ENCODE data around the gene ATP1A1. TPM values are rescaled to one million over a fixed set of nuclear protein-coding genes. Genes with fewer than 3 reads are reported as not detected.

ATP1A1 gene
- total RNA-seq, 2 experiments from 2014 or later, result 251 to 262 TPM

GRCh38 chr1:116429821-116430374 is 56.9 kb downstream of the ATP1A1 start:
- ATAC-seq (ENCODE audit: poor library complexity), result no peak
- no peak overlapping the region for H3K4me3 ChIP-seq (ENCODE audit: low read length)
- intact Hi-C loops (cut with DNase I, micrococcal nuclease), result no loop called here
- no peaks in the 10 kb centered on the region for H3K27me3 Mint-ChIP-seq
- no peaks in the 10 kb centered on the region for H3K27me3 ChIP-seq (ENCODE audit: control insufficient read depth in 1 of 2, insufficient read depth in 2 of 2, low read length in 2 of 2)
- H3K36me3 Mint-ChIP-seq (ENCODE audit: low read depth), result no peaks in the 10 kb centered on the region
- H3K27ac ChIP-seq (ENCODE audit: low read depth in 1 of 2, low read length in 2 of 2), result no peak overlapping the region
- no peaks in the 10 kb centered on the region for H3K4me1 ChIP-seq (ENCODE audit: insufficient read depth, low read length)
- ChIA-PET CTCF (no interaction called here), POLR2A (no interaction called here)
- H3K4me1 Mint-ChIP-seq (ENCODE audit: low read depth), result no peaks in the 10 kb centered on the region
- no peak for DNase-seq
- no peaks in the 10 kb centered on the region for H3K36me3 ChIP-seq (ENCODE audit: insufficient read depth, low read length)
- TF ChIP-seq CTCF (IDR thresholded peaks at IDR 0.05), result no peak
- no peak overlapping the region for H3K27ac Mint-ChIP-seq
- no peaks in the 10 kb centered on the region for H3K9me3 Mint-ChIP-seq
- H3K4me3 Mint-ChIP-seq, result no peak overlapping the region
- no peaks in the 10 kb centered on the region for H3K9me3 ChIP-seq (ENCODE audit: control insufficient read depth in 1 of 2, insufficient read depth in 1 of 2, low read length in 2 of 2)

GRCh38 chr1:116431870-116432500 is 58.9 kb downstream of the ATP1A1 start:
- Histone ChIP-seq H3K9me3 (ENCODE audit: control insufficient read depth in 1 of 2, insufficient read depth in 1 of 2, low read length in 2 of 2) (no peaks in the 10 kb centered on the region), H3K27me3 (ENCODE audit: control insufficient read depth in 1 of 2, insufficient read depth in 2 of 2, low read length in 2 of 2) (no peaks in the 10 kb centered on the region), H3K4me3 (ENCODE audit: low read length) (no peak overlapping the region), H3K36me3 (ENCODE audit: insufficient read depth, low read length) (no peaks in the 10 kb centered on the region), H3K27ac (ENCODE audit: low read depth in 1 of 2, low read length in 2 of 2) (no peak overlapping the region), H3K4me1 (ENCODE audit: insufficient read depth, low read length) (no peaks in the 10 kb centered on the region)
- H3K4me3 Mint-ChIP-seq, result no peak overlapping the region
- CTCF ChIA-PET, result no interaction called here
- no peaks in the 10 kb centered on the region for H3K36me3 Mint-ChIP-seq (ENCODE audit: low read depth)
- no peaks in the 10 kb centered on the region for H3K9me3 Mint-ChIP-seq
- H3K27me3 Mint-ChIP-seq, result no peaks in the 10 kb centered on the region
- no peak overlapping the region for H3K27ac Mint-ChIP-seq
- no peaks in the 10 kb centered on the region for H3K4me1 Mint-ChIP-seq (ENCODE audit: low read depth)
- POLR2A ChIA-PET, result no interaction called here
- no peak for DNase-seq
- no peak for ATAC-seq (ENCODE audit: poor library complexity)
- TF ChIP-seq CTCF (IDR thresholded peaks at IDR 0.05), result no peak
- intact Hi-C loops (cut with DNase I, micrococcal nuclease), result no loop called here

DNA sequence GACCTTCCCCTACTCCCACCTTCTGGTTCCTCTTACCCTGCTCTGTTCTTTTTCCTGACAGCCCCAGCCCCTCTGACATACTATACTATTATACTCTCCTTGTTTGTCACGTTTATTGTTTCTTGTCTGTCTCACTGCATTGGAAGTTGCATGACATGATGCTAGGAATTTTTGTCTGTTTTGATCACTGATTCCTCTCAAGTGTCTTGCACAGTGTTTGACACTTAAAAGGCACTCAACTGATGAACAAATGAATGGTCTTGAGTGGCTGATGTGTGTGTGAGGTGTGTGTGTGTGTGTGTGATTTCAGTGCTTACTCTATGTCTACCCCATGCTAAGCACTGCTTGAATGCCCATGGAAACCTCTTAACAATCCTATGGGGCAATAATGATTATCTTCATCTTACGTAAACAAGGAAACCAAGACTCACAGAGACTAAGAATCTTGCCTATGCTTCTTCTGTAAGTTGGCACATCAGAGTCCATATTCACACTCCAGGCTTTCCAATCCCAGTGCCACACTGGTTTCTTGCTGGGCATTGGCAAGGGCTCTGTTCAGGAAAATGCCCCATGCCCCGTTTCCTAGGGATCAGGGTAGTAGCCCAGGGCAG is 59.7 kb downstream of the ATP1A1 start:
- DNase-seq (no peak), ATAC-seq (ENCODE audit: poor library complexity) (no peak)
- Mint-ChIP-seq H3K9me3 (no peaks in the 10 kb centered on the region), H3K4me3 (no peak overlapping the region), H3K4me1 (ENCODE audit: low read depth) (no peaks in the 10 kb centered on the region), H3K27ac (no peak overlapping the region), H3K27me3 (no peaks in the 10 kb centered on the region), H3K36me3 (ENCODE audit: low read depth) (no peaks in the 10 kb centered on the region)
- Histone ChIP-seq H3K27me3 (ENCODE audit: control insufficient read depth in 1 of 2, insufficient read depth in 2 of 2, low read length in 2 of 2) (no peaks in the 10 kb centered on the region), H3K9me3 (ENCODE audit: control insufficient read depth in 1 of 2, insufficient read depth in 1 of 2, low read length in 2 of 2) (no peaks in the 10 kb centered on the region), H3K36me3 (ENCODE audit: insufficient read depth, low read length) (no peaks in the 10 kb centered on the region), H3K4me3 (ENCODE audit: low read length) (no peak overlapping the region), H3K27ac (ENCODE audit: low read depth in 1 of 2, low read length in 2 of 2) (no peak overlapping the region), H3K4me1 (ENCODE audit: insufficient read depth, low read length) (no peaks in the 10 kb centered on the region)
- POLR2A ChIA-PET, result interaction anchor here (1.5 kb wide), 1 partner anchor 27 kb away, joined by 4 read pairs; no protein-coding TSS in a partner anchor
- TF ChIP-seq CTCF (IDR thresholded peaks at IDR 0.05), result no peak
- CTCF ChIA-PET, result no interaction called here
- intact Hi-C loops (cut with DNase I, micrococcal nuclease), result no loop called here
